HG02852 (cell line): ENCODE results near the gene ZG16.

ENCODE experiments used
- ATAC-seq: cut with Tn5 transposase; IDR thresholded peaks from one replicate; pipeline ENCODE4 v1.9.1; 2021; ENCODE audit warnings: mild to moderate bottlenecking, moderate library complexity; ENCODE audit not compliant: unreplicated experiment

The ZG16 gene

DNA sequence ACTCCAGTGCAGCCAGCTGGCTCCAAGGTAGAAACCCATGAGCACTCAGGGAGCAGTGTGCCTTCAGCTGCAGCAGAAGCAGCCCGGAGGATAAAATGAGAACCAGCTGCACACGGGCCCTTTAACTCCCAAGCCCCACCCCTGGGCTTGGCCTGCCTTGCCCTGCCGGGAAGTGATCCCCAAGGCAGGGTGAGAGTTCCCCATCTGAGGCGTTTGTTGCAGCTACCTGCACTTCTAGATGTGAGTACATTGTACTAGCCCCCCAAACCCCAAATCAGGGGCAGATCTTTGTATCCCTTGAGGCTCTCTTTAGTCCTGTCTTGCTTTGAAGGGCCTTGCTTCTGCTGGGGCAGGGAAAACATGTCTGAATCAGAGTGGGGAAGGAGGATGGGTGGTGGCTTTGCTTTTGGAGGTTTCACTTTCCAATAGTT is 42.2 kb downstream of the ZG16 start, which contains the start of gene MVP:
Gene MVP (plus strand): TSS at position 192 of the 431 bp plus-strand sequence. CDS start 10,088 bp downstream, outside the sequence.
- ATAC-seq = no peak

DNA sequence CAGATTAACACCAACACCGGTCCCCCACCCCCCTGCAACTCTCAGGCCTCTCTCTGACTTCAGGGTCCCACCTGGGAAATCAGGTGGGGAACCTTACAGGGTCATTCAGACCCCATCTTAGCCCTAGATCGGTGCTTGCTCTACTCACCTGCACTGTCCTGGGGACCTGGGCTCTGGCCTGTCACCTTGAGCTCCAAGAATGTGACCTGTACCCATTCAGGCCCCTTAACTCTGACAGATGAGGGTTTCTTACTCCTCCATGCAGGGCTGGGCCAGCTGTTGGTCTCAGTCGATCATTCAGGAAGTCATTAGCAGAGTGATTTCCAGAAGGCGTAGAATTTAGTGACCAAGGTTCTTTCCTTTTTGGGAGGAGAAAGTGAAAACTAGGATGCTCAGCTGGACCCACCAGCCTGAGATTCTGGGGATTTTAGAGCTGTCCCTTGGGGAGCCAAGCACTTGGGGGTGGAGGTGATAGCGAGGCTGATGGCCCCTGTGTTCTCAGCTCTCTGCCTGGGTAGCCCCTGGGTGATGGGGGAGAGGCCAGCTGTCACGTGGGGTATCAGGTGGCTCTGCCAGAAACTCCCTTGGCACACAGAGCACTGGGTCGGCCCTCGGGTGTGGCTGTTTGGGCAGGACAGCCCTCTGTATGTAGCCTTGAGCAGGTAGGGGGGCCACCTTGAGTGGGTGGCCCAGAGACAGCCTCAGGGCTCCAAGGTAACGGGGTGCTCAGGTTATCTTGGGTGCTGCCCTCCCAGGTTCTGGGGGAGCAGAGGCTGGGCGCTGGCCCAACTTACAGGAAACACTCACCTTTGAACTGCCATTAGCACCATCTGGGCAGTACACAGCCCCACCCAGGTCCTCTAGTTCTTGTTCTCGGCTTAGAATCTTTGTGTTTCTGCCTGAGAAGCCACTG is 42.9 kb downstream of the ZG16 start:
- ATAC-seq = peak; percentile 49

GRCh38 chr16:29821643-29822115 is 43.6 kb downstream of the ZG16 start:
- no peak for ATAC-seq

DNA sequence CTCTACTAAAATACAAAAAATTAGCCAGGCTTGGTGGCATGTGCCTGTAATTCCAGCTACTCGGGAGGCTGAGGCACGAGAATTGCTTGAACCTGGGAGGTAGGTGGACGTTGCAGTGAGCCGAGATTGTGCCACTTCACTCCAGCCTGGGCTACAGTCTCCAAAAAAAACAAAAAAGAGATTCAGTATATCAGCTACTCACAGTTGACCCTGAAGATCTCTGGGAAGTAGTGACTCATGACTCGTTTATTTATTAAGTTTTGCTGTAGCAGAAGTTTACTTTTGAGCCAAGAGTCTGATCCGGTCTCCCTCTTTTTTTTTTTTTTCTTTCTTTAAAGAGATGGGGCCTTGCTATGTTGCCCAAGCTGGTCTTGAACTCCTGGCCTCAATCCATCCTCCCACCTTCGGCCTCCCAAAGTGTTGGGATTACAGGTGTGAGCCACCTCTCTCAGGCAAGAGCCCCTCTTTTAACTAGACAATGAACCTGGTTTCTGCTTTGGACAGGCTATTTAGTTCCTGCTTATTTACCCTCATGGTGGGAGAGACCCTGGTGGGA is 46.6 kb downstream of the ZG16 start:
- ATAC-seq = no peak

DNA sequence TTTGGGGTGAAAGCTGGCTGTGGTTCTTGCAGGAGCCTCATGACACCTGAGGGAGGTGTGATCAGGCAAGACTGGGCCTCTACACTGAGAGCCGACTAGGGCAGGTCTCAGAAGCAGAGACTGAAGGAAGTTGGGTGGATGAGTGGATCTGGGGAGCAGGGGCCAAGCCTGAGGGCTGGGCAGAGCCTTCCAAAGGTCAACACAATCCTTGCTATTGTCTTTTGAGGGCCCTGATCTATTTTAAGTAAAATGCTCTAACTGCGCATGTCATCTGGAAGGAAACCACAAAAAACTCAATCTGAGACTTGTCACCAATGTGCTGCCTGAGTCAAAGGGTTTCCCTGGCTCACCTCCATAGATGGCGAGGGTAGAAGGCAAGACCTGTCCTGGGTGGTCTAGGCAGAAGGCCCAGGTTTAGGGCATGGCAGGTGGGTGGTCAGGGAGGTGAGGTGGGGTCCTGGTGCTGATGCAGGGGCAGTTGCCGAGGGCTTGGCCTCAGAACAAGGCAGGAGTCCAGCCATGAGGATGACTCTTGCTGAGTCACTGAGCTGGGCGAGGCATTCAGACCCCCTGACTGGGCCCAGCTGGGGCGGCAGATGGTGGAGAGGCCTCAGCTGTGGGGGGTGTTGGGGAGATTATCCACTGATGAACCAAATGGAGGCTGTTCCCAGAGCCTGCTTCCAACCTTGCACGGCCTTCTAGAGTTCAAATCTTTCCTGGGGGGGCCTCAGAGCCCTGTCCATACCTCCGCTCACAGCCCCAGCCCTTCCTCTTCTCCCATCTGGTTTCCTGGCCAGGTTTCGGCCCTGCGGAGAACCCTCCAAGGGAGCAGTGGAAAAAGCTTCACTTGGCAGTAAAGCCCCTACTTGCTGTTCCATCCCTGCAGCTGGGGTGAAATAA is 47.3 kb downstream of the ZG16 start:
- ATAC-seq = no peak

GRCh38 chr16:29826342-29826695 is 48.3 kb downstream of the ZG16 start:
- no peak for ATAC-seq

- ATAC-seq = no peak
Observed at GRCh38 chr16:29830774-29831173, 52.7 kb downstream of the ZG16 start.

DNA sequence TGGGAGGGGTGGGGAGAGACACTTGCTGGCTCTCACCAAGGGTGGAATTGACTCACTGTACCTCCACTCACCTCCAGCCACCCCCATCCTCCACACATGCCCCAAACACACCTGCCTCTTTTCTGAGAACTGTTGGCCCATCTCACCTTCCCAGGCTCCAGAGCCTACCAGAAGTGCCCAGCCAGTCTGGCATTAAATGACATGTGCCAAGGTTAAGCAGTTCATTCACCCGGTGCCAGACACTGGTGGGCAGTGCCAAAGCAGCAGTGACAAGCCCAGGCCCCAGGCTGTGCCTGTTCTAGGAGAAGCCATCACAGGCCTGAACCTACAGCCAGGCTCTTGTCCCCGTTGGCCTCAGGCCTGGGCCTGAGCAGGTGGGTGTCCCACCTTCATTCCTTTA is 53.4 kb downstream of the ZG16 start:
- no peak for ATAC-seq
